ENCODE data around the gene RRM1.
"Not testable (repeated sequence)": the region's sequence is repeated elsewhere in the genome, so short reads cannot be mapped to it uniquely, and the experiment has no call there.

RRM1 gene

DNA sequence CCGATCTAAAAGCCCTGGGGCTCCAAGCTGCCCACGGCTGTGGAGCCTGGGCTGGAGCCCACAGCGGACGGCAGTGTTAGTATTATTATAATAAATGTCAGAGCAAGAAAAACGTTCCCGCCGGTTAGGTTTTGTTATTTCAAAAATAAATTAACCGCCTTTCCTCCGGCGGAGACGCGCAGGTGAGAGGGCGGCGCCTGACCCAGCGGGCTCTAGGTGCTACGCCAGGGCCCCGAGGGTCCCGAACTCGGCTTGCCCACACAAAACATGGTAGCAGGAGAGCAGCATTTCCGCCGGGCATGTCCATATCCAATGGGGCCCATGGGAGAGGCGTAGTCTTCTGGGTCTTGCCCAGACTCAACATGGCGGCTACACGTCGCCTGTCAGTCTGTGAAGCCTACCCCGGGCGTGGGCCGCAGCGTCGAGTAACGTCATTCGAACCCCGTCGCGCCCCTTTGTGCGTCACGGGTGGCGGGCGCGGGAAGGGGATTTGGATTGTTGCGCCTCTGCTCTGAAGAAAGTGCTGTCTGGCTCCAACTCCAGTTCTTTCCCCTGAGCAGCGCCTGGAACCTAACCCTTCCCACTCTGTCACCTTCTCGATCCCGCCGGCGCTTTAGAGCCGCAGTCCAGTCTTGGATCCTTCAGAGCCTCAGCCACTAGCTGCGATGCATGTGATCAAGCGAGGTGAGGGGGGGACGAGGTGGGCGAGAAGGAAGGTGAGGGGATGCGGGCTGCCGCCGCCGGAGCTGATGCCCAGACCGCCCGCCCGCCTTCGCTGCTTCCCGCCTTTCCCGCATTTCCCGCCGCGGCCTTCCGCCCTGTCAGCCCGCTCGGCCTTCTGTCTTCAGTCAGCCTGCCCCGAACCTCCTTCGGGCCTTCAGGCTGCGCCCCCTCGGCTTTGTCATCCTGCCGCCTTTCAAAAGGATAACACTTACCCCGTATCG, at the start of gene RRM1:
Gene RRM1, plus strand, starts transcription at position 452 of the 944 bp plus-strand sequence. Its CDS starts 214 bp downstream, at position 666.
- peak; percentile 97 for DNase-seq

DNA sequence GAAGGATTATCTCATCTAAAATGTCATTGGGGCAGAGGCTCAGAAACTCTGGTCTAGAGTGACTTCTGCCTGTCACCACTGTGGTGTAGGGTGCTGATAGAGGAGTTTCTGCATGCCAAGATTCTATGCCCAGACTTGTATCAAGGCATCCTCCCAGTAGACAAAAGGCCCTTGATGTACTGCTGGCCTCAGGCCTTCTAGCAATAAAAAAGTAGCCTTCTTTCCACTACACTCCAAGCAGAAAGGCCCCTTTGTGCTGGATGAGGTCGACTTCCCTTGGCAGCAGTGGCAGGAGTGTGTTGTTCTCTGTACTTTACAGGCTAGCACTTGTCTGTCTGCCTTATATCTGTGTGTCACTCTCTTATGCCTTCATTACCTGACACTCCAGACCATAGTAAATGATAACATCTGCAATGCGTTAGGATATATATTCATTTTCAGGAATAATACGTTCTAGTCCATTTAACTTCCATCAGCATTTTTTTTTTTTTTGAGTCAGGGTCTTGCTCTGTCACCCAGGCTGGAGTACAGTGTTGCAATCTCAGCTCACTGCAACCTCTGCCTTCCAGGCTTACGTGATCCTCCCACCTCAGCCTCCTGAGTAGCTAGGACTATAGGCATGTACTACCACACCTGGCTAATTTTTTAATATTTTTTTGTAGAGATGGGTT, 49.5 kb upstream of the RRM1 start:
- no peak for DNase-seq

DNA sequence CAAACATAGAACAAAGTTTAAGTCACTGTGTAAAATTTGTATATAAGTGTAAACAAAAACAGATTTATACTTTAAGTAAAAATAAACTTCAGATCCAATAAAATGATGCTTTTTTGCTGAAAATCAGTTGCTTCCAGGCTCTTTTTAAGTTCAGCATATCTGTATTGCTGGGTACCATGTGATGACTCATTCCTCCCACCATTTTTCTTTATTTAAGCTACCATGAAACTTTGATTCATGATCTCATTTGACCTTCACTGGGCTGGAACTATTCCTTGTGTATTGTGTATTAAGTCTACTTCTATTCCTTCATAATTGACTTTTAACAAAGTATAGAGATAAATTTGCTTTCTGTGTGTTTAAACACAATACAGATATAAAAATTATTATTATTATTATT, 46.3 kb upstream of the RRM1 start:
- no peak for DNase-seq

DNA sequence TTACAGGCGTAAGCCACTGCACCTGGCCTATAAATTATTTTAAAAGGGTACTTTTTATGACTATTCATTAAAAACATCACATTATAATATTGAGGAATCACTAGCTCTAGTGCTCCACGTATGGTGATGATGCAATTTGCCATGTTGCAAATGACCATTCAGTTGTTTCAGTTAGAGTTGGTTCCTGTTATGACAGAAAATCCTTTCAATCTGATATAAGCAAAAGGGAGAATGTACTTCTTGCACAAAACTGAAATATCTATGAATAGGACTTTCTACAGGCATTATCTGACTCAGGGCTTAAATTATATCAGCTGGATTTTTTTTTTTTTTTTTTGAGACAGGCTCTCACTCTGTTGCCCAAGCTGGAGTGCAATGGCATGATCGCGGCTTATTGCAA, 45.6 kb upstream of the RRM1 start:
- DNase-seq, result peak; percentile 45

DNA sequence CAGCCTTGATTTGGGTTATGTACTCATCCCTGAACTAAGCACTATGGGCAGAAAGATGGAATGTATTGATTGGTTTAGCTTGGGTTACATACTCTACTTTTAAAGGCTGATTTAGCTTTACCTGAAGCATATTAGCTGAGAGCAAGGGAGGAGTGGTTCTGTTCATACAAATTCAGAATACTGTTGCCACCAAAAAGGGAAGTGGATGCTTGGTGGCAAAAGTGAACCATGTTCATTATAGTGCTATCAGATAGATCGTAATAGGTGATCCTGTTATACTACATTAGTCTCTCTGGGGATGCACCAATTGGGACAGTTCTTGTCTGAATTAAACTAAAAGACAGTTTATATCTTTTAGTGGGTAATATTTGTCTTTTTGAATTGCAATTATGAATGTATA, 44.5 kb upstream of the RRM1 start:
- no peak for DNase-seq

DNA sequence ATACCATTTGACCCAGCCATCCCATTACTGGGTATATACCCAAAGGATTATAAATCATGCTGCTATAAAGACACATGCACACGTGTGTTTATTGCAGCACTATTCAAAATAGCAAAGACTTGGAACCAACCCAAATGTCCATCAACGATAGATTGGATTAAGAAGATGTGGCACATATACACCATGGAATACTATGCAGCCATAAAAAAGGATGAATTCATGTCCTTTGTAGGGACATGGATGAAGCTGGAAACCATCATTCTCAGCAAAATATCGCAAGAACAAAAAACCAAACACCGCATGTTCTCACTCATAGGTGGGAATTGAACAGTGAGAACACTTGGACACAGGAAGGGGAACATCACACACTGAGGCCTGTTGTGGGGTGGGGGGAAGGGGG, 41.4 kb upstream of the RRM1 start:
- DNase-seq, result not testable (repeated sequence)

DNA sequence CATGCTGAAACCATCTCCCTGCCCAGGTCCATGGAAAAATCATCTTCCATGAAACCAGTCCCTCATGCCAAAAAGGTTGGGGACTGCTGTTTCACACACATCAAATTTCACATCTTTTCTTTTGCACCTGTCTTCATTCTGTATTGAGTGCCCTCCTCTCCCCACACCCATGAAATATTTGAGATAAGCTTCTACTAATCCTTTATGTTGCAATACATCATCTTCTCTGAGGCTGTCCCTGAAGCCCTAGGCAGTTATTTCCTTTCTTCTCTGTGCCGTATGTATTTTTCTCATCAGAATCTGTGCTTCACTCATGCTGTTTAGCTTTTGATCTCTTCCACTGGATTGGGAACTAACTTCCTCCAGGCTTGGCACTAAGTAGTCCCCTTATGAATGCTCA, 40.0 kb upstream of the RRM1 start:
- DNase-seq, result no peak

DNA sequence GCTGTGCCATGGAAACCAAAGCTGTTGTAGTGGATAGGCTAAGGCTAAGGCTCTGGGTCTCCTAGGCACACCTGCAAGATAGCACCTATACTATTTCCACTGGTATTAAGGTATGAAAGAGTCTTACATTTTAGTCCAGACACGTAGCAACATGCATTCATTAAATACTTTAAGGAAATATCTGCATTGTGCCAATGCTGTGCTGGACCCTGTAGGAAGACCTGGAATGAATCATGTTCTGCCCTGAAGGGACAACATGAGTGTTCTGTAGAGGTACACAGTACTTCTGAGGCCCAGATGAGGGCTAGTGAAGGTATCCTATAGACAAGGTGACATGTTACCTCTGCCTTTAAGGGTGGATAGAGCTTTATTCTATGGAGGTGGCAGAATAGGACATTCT, 35.2 kb upstream of the RRM1 start:
- no peak for DNase-seq

DNA sequence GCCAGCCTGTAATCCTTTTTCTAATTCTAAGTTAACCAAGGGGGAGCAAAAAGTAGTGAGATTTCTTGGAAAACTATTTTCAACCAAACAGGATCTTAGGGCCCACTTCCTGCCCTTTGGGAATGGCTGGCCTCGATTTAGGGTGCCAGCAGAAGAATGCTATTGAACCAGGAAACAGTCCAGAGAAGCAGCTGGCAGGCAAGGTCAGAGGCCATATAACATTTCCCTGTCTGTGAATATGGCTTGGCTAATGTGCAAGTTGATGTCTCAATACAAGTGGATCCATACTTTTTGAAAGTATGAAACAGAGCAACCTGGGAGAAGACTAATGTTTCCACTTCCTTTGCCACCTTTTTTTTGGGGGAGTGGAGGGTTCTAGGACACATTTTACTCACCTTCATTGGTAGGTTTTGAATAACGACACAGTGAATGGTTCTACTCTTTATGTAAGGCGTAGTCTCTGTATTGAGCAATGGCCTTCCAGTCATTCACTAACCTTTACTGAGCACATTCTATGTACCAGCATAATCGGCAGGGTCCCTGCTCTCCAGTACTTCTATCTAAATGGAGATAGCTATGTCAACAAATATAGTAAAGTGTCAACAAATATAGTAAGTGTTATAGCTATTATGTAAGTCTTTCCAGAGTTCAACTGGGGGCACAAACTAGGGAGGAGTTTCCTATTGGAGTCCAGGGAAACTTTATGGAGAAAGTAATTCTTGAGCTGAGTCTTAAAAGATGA, 34.2 kb upstream of the RRM1 start:
- DNase-seq, result no peak

DNA sequence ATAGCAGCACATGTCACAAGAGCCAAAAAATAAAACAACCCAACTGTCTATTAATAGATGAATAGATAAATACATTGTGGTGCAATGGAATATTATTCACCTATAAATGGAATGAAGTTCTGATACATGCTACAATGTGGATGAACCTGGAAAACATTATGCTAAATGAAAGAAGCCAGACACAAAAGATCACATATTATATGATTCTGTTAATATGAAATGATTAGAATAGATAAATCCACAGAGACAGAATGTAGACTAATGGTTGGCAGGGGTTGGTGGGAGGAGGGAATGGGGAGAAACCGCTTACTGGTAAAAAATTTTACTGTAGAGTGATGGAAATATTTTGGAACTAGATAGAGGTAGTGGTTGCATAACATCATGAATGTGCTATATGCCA, 32.9 kb upstream of the RRM1 start:
- DNase-seq, result no peak

DNA sequence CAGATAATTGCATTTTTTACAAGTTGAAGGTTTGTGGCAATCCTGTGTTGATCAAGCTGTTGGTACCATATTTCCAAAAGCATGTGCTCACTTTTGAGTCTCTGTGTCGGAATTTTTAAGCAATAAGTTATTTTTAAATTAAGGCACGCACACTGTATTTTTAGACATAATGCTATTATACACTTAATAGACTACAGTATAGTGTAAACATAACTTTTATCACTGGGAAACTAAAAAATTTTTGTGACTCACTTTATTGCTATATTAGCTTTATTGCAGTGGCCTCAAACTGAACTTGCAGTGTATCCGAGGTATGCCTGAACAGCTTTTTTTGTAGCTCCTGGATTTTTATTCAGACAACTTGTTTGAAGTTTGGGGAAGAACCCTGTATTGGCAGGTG, 31.3 kb upstream of the RRM1 start:
- DNase-seq, result no peak

DNA sequence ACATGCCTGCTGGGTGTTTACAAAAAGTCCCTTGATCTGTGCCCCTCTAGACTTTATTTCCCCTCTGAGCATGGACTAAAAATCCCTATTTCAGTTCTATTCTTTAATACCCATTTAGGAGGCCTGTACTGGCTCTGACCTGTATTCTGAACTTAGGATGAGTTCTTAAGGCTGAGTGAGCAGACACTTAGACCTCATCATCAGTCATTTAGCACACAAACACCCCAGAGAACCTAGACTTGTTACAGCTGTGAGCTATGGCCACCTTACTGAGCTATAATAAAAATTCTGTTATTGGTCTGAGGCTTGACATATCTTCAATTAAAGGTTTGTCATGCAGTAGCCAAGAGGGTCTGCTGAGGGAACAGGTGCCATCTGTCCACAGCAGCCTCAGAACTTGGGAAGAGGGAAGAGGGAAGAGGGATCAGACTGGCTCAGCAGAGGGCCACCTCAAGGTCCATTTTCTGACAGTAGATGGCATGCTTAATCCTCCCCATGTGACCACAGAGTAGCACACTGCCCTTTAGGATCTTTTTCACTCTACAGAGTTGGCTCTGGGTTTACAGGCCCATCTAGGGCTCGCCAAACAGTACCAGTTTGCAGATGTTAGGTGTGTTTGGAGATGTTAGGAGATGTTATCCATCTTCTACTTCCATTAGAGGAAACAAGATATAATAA, 30.2 kb upstream of the RRM1 start:
- DNase-seq, result no peak

DNA sequence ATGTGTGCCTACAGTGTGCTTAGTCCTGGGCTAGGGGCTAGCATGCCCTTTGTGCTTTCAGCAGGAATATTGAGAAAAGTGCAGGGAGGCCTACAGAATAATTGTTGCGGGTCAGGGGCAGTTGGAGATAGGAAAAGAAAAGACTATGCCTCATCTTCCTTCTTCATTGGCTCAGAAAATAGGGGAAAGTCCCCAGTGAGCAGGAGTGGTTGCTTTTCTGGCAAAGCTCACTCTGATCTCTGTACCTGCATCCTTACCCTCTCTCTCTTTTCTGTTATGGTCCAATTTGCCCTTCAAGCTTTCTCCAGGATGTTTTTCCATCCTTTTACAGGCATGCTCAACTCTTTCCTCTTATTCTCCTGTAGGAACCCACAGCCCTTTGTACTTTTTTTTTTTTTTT, 29.5 kb upstream of the RRM1 start:
- DNase-seq, result no peak

DNA sequence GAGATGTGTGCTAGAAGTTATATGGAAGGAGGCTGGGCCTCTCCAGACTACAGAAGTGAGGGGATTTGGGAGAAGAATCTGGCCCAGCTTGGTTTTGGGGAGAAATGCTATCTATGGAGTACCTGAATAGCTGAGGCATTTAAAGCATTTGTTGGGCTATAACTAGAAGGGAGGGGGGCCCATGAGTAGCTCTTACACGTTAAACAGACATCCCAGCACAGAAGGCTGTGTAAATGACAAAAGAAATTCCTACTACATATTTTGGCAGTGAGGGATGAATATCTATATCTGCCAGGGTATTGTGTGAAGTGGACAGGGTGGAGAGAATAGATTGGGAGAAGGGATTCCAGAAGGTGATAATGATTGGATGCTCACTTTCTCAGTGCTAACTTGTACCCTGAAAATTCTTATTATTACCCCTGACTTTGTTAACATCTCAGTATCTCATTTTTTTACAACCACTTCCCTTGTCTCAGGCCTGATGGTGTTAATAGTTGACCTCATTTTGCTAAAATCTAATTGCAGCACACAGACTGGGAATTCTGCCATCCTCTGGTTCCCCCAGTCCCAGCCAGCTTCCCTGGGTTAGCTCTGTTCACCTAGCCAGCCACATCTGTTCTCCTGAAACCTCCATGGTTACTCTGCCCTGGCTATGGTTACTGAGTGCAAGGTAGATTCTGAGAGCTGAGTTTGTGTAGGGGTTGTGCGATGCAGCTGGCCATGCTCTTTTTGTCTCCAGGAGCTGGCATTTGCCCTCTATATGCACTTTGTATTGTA, 28.8 kb upstream of the RRM1 start:
- no peak for DNase-seq

DNA sequence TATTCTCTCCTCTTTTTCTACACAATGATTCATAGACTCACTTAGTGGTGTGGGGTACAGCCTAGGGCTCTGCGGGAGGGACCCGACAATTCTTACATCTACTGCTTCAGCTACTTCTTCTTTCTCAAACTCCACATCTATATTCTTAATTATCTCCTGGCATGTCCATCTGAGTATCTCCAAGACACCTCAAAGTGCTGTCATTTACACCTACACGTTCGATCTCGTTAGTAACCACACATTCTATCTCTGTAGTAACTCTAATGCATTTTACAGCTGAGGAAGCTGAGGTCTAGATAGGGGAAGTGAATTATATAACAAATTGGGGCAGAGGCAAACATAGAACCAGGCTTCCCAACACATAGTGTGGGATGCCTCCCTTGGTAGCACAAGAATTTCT, 27.7 kb upstream of the RRM1 start:
- DNase-seq, result no peak

DNA sequence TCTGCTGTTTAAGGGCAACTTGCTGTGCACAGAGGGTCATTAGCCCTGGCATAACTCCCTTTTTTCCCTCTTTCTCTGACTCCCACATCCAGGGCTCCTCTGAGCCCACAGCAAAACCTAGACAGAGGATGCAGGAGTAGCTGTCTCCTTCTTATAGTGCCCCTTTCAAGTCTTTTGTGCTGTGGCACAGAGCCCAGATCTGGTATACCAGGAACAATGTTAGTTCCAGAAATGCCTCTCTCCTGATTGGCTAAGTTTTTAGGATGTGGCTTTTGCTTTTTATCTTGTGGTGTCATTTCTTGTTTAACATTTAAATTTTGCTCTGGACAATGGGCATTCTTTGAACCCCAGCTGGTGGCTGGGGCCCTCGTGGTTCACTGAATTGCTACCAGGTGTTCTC, 25.6 kb upstream of the RRM1 start:
- DNase-seq, result no peak

DNA sequence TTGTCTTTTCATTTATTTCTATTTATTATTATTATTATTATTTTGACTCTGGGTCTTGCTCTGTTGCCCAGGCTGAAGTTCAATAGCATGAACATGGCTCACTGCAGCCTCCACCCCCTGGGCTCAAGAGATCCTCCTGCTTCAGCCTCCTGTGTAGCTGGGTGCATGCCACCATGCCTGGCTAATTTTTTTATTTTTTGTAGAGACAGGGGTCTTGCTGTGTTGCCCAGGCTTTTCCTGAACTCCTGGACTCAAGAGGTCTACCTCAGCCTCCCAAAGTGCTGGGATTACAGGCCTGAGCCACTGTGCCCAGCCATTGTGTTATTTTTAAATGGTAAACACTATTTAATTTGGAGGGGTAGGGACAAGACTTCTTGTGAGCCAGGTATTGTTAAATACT, 23.3 kb upstream of the RRM1 start:
- DNase-seq, result no peak

DNA sequence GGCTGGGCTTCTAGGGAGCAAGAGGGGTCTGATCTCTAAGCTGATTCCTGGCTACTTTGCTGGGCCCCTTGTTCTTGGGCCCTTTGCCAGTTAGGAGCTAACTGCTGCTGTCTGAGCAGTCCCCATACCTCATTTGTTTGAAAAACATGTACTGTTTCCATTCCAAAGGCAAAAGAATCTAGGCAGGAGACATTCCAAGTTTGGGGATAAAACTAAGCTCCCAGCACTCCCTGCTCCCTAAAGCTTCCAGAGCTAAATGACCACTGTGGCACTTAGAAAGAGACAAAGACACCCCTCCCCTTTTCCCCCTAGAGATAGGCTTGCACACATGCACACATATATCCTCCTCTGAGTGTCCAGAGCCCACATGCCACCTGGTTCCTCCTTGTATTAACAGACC, 22.7 kb upstream of the RRM1 start:
- no peak for DNase-seq

DNA sequence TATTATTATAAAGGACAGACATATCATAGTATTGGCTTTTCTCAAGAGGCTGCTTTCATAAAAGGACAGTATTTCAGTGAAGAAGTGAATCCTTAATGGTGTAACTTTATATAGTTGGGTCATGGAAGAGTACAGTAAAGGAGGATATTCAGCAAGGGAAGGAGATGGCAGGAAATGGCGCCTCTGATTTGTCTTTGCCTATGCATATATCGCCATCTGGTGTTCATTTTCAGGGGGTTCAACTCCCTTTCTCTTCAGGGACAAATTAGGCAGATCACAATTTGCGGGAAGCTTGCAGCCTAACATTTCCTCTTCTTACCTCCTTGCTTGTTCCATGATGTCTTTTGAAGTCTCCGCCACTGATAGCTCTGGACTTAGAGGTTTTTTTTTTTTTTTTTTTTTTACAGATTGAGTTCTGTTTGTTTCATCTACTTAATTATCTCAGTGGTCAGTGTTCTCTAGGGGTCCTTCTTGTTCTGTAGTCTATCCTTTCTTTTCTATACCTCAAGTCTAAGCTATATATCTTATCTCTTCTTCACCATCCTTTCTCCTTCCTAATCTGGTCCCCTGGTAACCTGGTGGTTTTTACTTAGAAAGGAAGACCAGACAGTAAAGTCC, 21.8 kb upstream of the RRM1 start:
- peak; percentile 79 for DNase-seq

DNA sequence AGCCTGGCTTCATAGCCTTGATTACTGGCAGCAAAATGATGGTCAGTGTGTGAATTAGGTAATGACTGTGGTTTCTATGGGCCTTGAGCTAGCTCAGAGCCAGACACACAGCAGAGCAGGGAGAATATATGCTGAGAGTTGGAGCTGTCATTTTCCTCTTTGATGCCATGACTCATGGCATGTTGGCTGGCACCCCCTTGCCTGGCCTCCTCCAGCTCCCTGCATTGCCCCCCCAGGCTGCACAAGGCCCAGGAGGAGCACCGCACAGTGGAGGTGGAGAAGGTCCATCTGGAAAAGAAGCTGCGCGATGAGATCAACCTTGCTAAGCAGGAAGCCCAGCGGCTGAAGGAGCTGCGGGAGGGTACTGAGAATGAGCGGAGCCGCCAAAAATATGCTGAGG, 20.3 kb upstream of the RRM1 start:
- no peak for DNase-seq

DNA sequence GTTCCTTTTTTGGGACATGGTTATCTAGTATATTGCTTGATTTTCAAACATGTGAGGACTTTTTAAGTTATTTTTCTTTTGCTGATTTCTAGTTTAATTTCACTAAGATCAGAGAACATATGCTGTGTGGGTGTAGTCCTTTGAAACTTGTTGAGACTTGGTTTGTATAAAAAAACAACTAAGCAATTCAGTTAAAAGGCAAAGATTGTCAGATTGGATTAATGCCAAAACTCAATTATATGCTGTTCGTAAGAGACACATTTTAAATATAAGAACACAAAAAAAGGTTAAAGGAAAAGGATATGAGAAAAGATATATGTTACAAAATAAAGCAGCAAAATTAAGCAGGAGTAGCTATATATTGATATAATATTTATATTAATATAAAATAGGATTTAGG, 17.8 kb upstream of the RRM1 start:
- no peak for DNase-seq

DNA sequence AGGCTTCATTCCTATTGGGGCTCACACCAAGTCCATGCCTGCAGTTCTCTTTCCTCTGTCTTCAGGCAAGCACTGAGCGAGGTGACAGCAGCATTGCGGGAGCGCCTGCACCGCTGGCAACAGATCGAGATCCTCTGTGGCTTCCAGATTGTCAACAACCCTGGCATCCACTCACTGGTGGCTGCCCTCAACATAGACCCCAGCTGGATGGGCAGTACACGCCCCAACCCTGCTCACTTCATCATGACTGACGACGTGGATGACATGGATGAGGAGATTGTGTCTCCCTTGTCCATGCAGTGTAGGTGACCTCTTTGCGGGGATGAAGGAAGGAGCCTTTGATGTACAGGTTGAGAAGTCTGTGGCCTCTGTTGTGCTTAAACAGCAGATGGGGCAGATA, 11.4 kb upstream of the RRM1 start:
- no peak for DNase-seq
